ENCODE measurements around the gene ST13. TPM values are rescaled to one million over a fixed set of nuclear protein-coding genes. Genes with fewer than 3 reads are reported as not detected.
A peak's percentile ranks its signal among the peaks of the same experiment; 100 is the strongest.

ST13 gene
- total and polyA plus RNA-seq, 9 of the 15 experiments (the other 6 are each of a cell fraction or from before 2014, with no cell fraction given): 53.6 to 311 (median 195) TPM

DNA sequence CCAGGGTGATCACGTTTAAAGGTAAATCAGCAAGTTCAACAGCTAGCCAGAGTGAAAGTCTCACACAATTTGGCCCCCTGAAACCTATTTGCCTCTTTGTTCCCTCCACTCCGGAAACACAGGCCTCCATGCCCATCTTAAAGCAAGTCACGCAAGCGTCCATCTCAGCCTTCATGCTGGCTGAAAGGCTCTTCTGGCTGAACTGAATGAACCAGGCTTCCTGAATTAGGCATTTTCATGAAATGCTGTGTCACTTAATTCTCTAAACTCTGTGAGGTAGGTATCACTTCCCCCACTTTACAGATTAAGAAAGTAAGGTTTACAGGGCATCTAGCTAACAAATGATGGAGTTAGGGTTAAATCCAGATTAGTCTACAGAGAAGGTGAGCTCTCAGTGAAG, 38.7 kb downstream of the ST13 start (continued):
- TF ChIP-seq NFE2 (IDR thresholded peaks at IDR 0.05; ENCODE audit: low read depth): 0 out of 2 replicates have a peak, but pooled peaks have one; percentile 20
- TF ChIP-seq ZNF175 (CRISPR knock-in tag; IDR thresholded peaks at IDR 0.05; ENCODE audit: low read depth): no peak
- TF ChIP-seq GATAD2A (IDR thresholded peaks at IDR 0.05): no peak
- TF ChIP-seq C11orf30 (IDR thresholded peaks at IDR 0.05; ENCODE audit: low read depth): peak; percentile 54
- no peak for TF ChIP-seq POLR2AphosphoS5 (IDR thresholded peaks at IDR 0.05; ENCODE audit: control insufficient read depth, insufficient read depth, low read depth, low read length)
- TF ChIP-seq, protein P1, sequence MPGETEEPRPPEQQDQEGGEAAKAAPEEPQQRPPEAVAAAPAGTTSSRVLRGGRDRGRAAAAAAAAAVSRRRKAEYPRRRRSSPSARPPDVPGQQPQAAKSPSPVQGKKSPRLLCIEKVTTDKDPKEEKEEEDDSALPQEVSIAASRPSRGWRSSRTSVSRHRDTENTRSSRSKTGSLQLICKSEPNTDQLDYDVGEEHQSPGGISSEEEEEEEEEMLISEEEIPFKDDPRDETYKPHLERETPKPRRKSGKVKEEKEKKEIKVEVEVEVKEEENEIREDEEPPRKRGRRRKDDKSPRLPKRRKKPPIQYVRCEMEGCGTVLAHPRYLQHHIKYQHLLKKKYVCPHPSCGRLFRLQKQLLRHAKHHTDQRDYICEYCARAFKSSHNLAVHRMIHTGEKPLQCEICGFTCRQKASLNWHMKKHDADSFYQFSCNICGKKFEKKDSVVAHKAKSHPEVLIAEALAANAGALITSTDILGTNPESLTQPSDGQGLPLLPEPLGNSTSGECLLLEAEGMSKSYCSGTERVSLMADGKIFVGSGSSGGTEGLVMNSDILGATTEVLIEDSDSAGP (CRISPR knock-in tag; IDR thresholded peaks at IDR 0.05): no peak
- no peak for TF ChIP-seq ZNF695 (CRISPR knock-in tag; IDR thresholded peaks at IDR 0.05)
- no peak for TF ChIP-seq ERF (CRISPR knock-in tag; IDR thresholded peaks at IDR 0.05)
- TF ChIP-seq, protein P2, sequence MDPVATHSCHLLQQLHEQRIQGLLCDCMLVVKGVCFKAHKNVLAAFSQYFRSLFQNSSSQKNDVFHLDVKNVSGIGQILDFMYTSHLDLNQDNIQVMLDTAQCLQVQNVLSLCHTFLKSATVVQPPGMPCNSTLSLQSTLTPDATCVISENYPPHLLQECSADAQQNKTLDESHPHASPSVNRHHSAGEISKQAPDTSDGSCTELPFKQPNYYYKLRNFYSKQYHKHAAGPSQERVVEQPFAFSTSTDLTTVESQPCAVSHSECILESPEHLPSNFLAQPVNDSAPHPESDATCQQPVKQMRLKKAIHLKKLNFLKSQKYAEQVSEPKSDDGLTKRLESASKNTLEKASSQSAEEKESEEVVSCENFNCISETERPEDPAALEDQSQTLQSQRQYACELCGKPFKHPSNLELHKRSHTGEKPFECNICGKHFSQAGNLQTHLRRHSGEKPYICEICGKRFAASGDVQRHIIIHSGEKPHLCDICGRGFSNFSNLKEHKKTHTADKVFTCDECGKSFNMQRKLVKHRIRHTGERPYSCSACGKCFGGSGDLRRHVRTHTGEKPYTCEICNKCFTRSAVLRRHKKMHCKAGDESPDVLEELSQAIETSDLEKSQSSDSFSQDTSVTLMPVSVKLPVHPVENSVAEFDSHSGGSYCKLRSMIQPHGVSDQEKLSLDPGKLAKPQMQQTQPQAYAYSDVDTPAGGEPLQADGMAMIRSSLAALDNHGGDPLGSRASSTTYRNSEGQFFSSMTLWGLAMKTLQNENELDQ (CRISPR knock-in tag; IDR thresholded peaks at IDR 0.05; ENCODE audit: borderline replicate concordance): no peak
- TF ChIP-seq GTF2F1 (IDR thresholded peaks at IDR 0.05; ENCODE audit: low read depth, low read length): no peak
- no peak for TF ChIP-seq ARNT (IDR thresholded peaks at IDR 0.05)
- no peak for TF ChIP-seq HLTF (IDR thresholded peaks at IDR 0.05)
- TF ChIP-seq GATA2 (CRISPR knock-in tag; IDR thresholded peaks at IDR 0.05): no peak
- no peak for TF ChIP-seq ARHGAP35 (IDR thresholded peaks at IDR 0.05; ENCODE audit: partially characterized antibody)
- TF ChIP-seq, protein P3, sequence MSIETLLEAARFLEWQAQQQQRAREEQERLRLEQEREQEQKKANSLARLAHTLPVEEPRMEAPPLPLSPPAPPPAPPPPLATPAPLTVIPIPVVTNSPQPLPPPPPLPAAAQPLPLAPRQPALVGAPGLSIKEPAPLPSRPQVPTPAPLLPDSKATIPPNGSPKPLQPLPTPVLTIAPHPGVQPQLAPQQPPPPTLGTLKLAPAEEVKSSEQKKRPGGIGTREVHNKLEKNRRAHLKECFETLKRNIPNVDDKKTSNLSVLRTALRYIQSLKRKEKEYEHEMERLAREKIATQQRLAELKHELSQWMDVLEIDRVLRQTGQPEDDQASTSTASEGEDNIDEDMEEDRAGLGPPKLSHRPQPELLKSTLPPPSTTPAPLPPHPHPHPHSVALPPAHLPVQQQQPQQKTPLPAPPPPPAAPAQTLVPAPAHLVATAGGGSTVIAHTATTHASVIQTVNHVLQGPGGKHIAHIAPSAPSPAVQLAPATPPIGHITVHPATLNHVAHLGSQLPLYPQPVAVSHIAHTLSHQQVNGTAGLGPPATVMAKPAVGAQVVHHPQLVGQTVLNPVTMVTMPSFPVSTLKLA (conservative IDR thresholded peaks at IDR 0.05): no peak
- TF ChIP-seq EZH2 (IDR thresholded peaks at IDR 0.05; ENCODE audit: borderline replicate concordance, low read depth, low read length): no peak
- no peak for TF ChIP-seq PURB (CRISPR knock-in tag; IDR thresholded peaks at IDR 0.05; ENCODE audit: low read depth)
- TF ChIP-seq ZNF766 (CRISPR knock-in tag; conservative IDR thresholded peaks at IDR 0.05): no peak
- no peak for TF ChIP-seq CREB5 (CRISPR knock-in tag; IDR thresholded peaks at IDR 0.05)
- no peak for TF ChIP-seq HNRNPUL1 (IDR thresholded peaks at IDR 0.05; ENCODE audit: low read length)
- 0 out of 2 replicates have a peak, but pooled peaks have one; percentile 30 for TF ChIP-seq HMBOX1 (IDR thresholded peaks at IDR 0.05)

All from K562 (cell line).